Vagina (tissue), 2 donors: Measurements from ENCODE around the gene UQCRC1.

Experiments
- CTCF ChIP-seq, 3 experiments: fragments of 450-650 bp in 2 of 3; fragments of 200-600 bp in 1 of 3; sonication (generic) in 1 of 3; IDR thresholded peaks; one replicate each; pipeline ENCODE4 v1.5.1; 2017 to 2019; ENCODE audit warnings: antibody characterized with exemption in 3 of 3, mild to moderate bottlenecking in 2 of 3, moderate library complexity in 2 of 3
- POLR2A ChIP-seq, 2 donors: fragments of 450-650 bp; IDR thresholded peaks; one replicate each; pipeline ENCODE4 v1.6.1; 2017; ENCODE audit warnings: antibody characterized with exemption in 2 of 2, mild to moderate bottlenecking in 2 of 2, moderate library complexity in 2 of 2

- no peak for TF ChIP-seq CTCF (IDR thresholded peaks at IDR 0.05)
- TF ChIP-seq POLR2A (IDR thresholded peaks at IDR 0.05): no peak
Measured at GRCh38 chr3:48633256-48633655, 23.8 kb upstream of the UQCRC1 start.
